Progenitor cell of endocrine pancreas (in vitro differentiated cells): Measurements from ENCODE around the gene ASRGL1. TPM values are rescaled to one million over a fixed set of nuclear protein-coding genes. Genes with fewer than 3 reads are reported as not detected.

Experiments
- DNase-seq: peaks from one replicate; pipeline ENCODE4 v3.0.0; 2021; ENCODE audit warnings: low spot score; ENCODE audit not compliant: unreplicated experiment
- H3K27ac Mint-ChIP-seq: 2 replicates; pipeline ENCODE4 v1.8.0; 2021; ENCODE audit warnings: mild to moderate bottlenecking, moderate library complexity, mixed read lengths
- H3K27me3 Mint-ChIP-seq: 2 replicates; pipeline ENCODE4 v1.8.0; 2021; ENCODE audit warnings: mixed read lengths
- H3K36me3 Mint-ChIP-seq: 2 replicates; pipeline ENCODE4 v1.8.0; 2022; ENCODE audit warnings: mixed read lengths; ENCODE audit not compliant: insufficient read depth
- H3K4me1 Mint-ChIP-seq: 2 replicates; pipeline ENCODE4 v1.8.0; 2021; ENCODE audit warnings: low read depth, mixed read lengths
- H3K4me3 Mint-ChIP-seq: 2 replicates; pipeline ENCODE4 v1.8.0; 2021; ENCODE audit warnings: low read depth, mild to moderate bottlenecking, moderate library complexity, mixed read lengths
- H3K9me3 Mint-ChIP-seq: 2 replicates; pipeline ENCODE4 v1.8.0; 2021; ENCODE audit warnings: low read depth, mixed read lengths
- CTCF ChIP-seq: fragments of 200-600 bp; sonication (generic); IDR thresholded peaks from one replicate; pipeline ENCODE4 v1.5.0; 2021; ENCODE audit warnings: antibody characterized with exemption, mild to moderate bottlenecking; ENCODE audit not compliant: unreplicated experiment
- total RNA-seq: library from RNA; stranded (reverse); gene quantifications from 2 replicates; pipeline ENCODE4 v1.2.1, GENCODE V29; 2021

The ASRGL1 gene
- total RNA-seq, 1 donor from 2014 or later, result 41.6 TPM

- no peak for DNase-seq
- Mint-ChIP-seq H3K36me3 (no peaks in the 10 kb centered on the region), H3K27ac (no peak overlapping the region), H3K9me3 (no peaks in the 10 kb centered on the region), H3K4me1 (peaks cover 8% of the 10 kb centered on the region), H3K4me3 (no peak overlapping the region), H3K27me3 (peaks cover 2% of the 10 kb centered on the region)
- no peak for TF ChIP-seq CTCF
Measured at GRCh38 chr11:62401356-62401755, 64.1 kb downstream of the ASRGL1 start.

GRCh38 chr11:62401811-62402210 is 64.6 kb downstream of the ASRGL1 start:
- Mint-ChIP-seq H3K27ac (no peak overlapping the region), H3K4me1 (peaks cover 8% of the 10 kb centered on the region), H3K4me3 (no peak overlapping the region), H3K9me3 (no peaks in the 10 kb centered on the region), H3K27me3 (peaks cover 2% of the 10 kb centered on the region), H3K36me3 (no peaks in the 10 kb centered on the region)
- no peak for TF ChIP-seq CTCF
- DNase-seq, result no peak

- Mint-ChIP-seq H3K27me3 (peaks cover 2% of the 10 kb centered on the region), H3K27ac (no peak overlapping the region)
- no peak for TF ChIP-seq CTCF
Measured at GRCh38 chr11:62402226-62402959, 65.1 kb downstream of the ASRGL1 start.

GRCh38 chr11:62402960-62403730 is 65.9 kb downstream of the ASRGL1 start:
- Mint-ChIP-seq H3K4me3 (no peak overlapping the region), H3K9me3 (no peaks in the 10 kb centered on the region), H3K36me3 (no peaks in the 10 kb centered on the region), H3K27me3 (peaks cover 2% of the 10 kb centered on the region), H3K4me1 (peaks cover 8% of the 10 kb centered on the region), H3K27ac (no peak overlapping the region)
- no peak for TF ChIP-seq CTCF
- DNase-seq, result no peak

More at GRCh38 chr11:62402226-62402959, 65.1 kb downstream of the ASRGL1 start:
- Mint-ChIP-seq H3K36me3 (no peaks in the 10 kb centered on the region), H3K9me3 (no peaks in the 10 kb centered on the region), H3K4me3 (no peak overlapping the region), H3K4me1 (peaks cover 8% of the 10 kb centered on the region)
- no peak for DNase-seq

DNA sequence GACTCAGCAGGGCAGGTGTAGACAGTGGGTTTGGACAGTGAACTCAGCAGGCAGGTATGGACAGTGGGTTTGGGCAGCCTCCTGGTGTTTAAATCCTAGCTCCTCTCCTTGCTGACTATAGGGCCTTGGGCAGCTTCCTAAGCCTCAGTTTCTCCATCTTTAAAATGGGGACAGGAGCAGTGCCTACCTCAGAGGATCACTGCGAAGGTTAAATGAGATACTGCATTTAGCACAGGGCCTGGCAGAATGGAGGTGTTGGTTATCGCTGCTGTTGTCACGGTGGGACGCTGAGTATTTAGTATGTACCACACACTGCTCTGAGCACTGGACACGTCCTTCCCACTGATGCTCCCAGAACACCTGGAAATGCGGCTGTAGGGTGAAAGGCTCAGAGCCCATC is 67.2 kb downstream of the ASRGL1 start:
- H3K36me3 Mint-ChIP-seq, result no peaks in the 10 kb centered on the region
- H3K9me3 Mint-ChIP-seq, result no peaks in the 10 kb centered on the region
- H3K4me1 Mint-ChIP-seq, result no peaks in the 10 kb centered on the region
- H3K27me3 Mint-ChIP-seq, result peaks cover 2% of the 10 kb centered on the region
- TF ChIP-seq CTCF, result no peak
- H3K27ac Mint-ChIP-seq, result no peak overlapping the region
- DNase-seq, result no peak
- H3K4me3 Mint-ChIP-seq, result no peak overlapping the region
